Dedifferentiated amniotic fluid mesenchymal stem cell (primary cell): Measurements from ENCODE around the gene MEX3B.

ENCODE experiments used
- DNase-seq: peaks from one replicate; pipeline ENCODE4 v3.0.0-alpha.2; 2016; ENCODE audit errors: extremely low spot score

MEX3B gene

DNA sequence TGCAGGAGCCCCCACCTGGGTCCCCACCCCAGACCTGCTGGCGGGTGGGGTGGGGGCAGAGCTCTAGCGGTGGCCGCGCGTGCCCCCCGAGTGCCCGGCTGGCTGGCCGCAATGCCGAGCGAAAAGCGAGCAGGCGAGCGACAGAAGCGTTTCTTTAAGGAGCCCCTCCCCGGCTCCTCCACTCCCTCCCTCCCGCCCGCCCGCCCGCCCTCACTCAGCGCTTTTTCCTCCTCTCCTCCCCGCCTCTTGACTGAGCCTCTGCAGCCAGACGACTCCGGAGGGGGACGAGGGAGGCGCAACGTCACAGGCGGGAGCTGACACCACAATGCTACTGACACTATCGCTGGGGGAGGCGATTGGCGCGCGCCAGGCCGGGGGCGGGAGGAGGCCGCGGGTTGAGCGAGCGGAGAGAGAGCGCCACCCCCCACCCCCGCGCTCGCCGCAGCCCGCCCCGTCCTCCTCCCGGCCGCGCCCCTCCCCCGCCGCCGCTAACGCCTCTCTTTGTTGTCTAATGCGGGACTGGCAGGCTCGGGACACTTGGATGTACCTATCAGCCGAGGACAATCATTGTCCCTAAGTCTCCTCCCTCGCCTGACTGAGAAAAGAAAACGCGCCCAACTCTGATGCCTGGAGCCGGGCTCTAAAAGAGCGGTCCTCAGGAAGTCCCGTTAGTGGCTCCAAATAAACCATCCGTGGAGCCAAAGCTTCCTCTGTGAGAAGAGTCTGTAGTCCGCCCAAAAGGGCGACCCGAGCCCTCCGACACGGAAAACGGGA lies at the start of gene MEX3B:
Gene MEX3B (minus strand): TSS at position 127 of the 774 bp plus-strand sequence. CDS start 313 bp downstream, outside the sequence.
- DNase-seq, result peak; percentile 97

- DNase-seq, result peak; percentile 90
Measured at GRCh38 chr15:82093774-82094211, 48.0 kb upstream of the MEX3B start.

GRCh38 chr15:82093325-82093724 lies 47.5 kb upstream of the MEX3B start:
- DNase-seq, result no peak

DNA sequence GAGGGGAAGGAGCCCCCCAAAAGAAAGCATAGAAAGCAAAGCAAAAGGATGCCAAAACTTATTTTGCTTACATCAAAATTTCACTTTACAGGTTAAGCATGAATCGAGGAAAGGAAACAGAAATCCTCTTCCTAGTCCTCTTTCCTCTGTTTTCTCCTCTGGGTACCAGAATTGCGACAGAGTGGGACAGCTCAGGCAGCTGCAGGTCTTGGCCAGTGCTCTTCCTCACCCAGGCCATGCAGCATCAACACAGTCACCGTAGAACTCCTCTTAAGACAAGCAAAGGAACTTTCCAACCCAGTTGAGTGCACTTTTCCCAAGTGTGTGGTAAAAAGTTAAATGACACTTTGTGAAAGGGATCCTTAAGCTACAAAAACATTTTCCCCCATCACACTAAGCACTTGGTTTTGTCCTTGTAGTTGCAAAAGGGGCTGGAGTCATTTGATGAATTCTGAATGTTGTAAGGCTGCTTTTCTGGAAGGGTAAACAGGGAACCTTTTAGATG lies 45.9 kb upstream of the MEX3B start:
- no peak for DNase-seq

- no peak for DNase-seq
Measured at GRCh38 chr15:82086243-82086995, 40.6 kb upstream of the MEX3B start.

GRCh38 chr15:82081914-82082762 lies 36.3 kb upstream of the MEX3B start:
- DNase-seq, result peak; percentile 75

- DNase-seq, result no peak
Measured at GRCh38 chr15:82080774-82081173, 35.0 kb upstream of the MEX3B start.

- DNase-seq, result peak; percentile 47
Measured at GRCh38 chr15:82079736-82080135, 33.9 kb upstream of the MEX3B start.

- DNase-seq, result no peak
Measured at GRCh38 chr15:82074610-82075009, 28.8 kb upstream of the MEX3B start.

- DNase-seq, result no peak
Measured at GRCh38 chr15:82072926-82073537, 27.2 kb upstream of the MEX3B start.

GRCh38 chr15:82066455-82066854 lies 20.6 kb upstream of the MEX3B start:
- DNase-seq, result no peak

DNA sequence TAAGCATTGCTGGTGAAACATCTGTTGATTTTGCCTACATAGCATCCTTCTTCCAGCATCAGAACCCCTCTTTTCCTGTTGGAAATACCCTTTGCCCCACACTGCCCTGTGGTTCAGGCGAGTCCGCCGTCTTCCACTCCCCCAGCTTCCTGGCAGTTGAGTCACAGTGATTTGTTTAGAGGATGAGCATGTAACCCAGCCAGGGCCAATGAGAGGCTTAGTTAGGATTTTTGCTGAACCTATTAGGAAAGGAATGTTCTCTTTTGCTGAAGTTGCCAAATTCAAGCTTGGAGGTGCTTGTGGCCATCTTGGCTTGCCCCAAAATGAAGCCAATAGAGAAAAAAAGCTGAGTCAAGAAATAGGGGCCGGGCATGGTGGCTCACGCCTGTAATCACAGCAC lies 19.0 kb upstream of the MEX3B start:
- DNase-seq, result no peak

- no peak for DNase-seq
Measured at GRCh38 chr15:82062479-82063454, 16.9 kb upstream of the MEX3B start.

GRCh38 chr15:82060817-82061216 lies 15.0 kb upstream of the MEX3B start:
- no peak for DNase-seq

DNA sequence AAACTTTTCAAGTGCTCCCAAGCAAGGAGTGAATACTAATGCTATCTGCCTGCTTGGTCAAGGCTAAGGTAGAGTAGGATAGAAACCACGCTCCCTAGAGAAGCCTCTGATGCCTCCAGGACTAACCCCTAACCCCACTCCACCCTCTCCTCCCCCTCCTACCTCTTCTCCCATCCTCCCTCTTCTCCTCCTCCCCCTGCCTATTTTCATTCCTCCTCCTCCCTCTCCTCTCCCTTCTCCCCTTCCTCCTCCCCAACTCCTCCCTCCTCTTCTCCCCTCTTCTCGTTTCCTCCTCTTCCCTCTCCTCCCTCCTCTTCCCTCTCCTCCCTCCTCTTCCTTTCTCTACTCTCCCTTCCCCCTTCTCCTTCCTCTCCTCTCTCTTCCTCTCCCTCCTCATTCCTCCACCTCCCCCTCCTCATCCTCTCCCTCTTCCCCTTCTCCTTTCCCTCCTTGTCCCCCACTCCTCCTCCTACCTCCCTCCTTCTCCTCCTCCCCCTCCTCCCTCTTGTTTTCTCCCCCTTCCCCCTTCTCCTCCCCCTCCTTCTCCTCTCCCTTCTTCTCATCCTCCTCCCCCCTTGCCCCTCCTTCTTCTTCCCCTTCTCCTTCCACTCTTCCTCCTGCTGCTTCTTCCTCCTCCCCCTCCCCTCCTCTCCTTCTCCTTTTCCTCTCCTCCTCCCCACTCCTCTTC lies 12.8 kb upstream of the MEX3B start:
- DNase-seq, result no peak

DNA sequence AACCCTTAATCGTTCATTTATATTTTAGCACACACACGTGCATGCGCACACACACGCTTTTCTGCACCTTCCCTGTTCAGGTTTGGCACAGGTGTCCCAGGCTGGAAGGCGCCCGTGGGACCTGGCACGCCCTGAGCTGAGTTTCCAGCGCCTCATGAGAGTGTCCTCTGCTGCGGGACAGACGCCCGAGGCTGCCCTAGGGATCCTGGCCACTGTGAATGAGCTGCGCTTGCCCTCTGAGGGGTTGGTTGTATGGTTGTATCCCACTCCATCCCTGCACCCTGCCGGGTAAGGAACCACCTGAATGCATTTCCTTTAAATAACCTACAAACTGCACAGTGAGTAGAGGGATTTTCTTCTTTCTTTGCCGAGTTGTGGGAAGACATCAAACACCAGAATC lies 12.2 kb upstream of the MEX3B start:
- DNase-seq, result no peak

GRCh38 chr15:82056958-82057823 lies 11.4 kb upstream of the MEX3B start:
- no peak for DNase-seq

DNA sequence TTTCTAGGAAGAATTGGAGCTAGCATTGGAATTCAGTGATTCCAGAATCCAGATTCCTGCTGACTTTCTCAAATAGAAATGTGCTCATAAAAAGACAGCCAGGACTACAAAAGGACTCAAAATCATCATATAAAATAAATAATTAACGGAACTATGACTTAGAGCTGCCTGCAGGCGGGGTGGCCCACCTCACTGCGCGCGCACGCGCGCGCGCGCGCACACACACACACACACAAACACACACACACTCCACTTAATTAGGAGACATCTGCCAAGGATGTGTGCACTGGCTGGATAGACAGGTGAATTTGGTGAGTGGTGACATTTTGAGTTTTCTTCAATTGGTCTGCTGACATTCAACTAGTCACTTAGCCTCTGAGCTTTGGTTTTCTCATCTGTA lies 6.9 kb upstream of the MEX3B start:
- no peak for DNase-seq

- no peak for DNase-seq
Measured at GRCh38 chr15:82051664-82052063, 5.8 kb upstream of the MEX3B start.
